Prostate gland (tissue), 2 donors: ENCODE results near the gene SLC38A8.

Source experiments
- CTCF ChIP-seq, 4 experiments: fragments of 200-600 bp in 2 of 4; fragments of 450-650 bp in 2 of 4; sonication (generic) in 2 of 4; IDR thresholded peaks; 1 replicate in 3 of 4; 2 replicates in 1 of 4; pipeline ENCODE4 v1.5.1; 2016 to 2019; ENCODE audit warnings: antibody characterized with exemption in 4 of 4, mild to moderate bottlenecking in 2 of 4, moderate library complexity in 2 of 4
- POLR2A ChIP-seq: fragments of 450-650 bp; IDR thresholded peaks from one replicate; pipeline ENCODE4 v1.6.1; 2016; ENCODE audit warnings: antibody characterized with exemption, mild to moderate bottlenecking

GRCh38 chr16:83966153-83966696 lies 76.4 kb downstream of the SLC38A8 start:
- no peak for TF ChIP-seq CTCF (IDR thresholded peaks at IDR 0.05)
- TF ChIP-seq POLR2A: no peak
